ENCODE data around the gene SLC45A2.
"Not testable (repeated sequence)": the region's sequence is repeated elsewhere in the genome, so short reads cannot be mapped to it uniquely, and the experiment has no call there.

The SLC45A2 gene, protein sequence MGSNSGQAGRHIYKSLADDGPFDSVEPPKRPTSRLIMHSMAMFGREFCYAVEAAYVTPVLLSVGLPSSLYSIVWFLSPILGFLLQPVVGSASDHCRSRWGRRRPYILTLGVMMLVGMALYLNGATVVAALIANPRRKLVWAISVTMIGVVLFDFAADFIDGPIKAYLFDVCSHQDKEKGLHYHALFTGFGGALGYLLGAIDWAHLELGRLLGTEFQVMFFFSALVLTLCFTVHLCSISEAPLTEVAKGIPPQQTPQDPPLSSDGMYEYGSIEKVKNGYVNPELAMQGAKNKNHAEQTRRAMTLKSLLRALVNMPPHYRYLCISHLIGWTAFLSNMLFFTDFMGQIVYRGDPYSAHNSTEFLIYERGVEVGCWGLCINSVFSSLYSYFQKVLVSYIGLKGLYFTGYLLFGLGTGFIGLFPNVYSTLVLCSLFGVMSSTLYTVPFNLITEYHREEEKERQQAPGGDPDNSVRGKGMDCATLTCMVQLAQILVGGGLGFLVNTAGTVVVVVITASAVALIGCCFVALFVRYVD

DNA sequence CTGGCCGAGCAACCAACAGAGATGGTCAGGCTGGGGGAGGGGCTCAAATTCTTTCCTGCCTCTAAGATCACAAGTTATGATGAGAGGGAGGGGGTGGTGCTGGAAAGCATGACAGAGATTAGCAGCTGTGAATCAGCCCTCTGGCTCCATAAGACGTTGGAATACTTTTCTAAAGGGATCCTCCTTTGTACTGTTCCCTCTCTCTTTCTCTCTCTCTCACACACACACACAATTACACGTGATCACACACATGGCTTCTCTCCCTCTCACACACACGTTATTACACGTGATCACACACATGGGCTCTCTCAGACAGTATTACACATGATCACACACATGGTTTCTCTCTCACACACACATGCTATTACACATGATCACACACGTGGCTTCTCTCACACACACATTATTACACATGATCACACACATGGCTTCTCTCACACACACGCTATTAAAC, at the start of gene SLC45A2:
SLC45A2 (minus strand) TSS at position 23 of the 454 bp plus-strand sequence. CDS start 110 bp downstream, outside the sequence.
- DNase-seq, result no peak

- no peak for DNase-seq
Measured at GRCh38 chr5:34031966-34032365, 47.5 kb upstream of the SLC45A2 start.

DNA sequence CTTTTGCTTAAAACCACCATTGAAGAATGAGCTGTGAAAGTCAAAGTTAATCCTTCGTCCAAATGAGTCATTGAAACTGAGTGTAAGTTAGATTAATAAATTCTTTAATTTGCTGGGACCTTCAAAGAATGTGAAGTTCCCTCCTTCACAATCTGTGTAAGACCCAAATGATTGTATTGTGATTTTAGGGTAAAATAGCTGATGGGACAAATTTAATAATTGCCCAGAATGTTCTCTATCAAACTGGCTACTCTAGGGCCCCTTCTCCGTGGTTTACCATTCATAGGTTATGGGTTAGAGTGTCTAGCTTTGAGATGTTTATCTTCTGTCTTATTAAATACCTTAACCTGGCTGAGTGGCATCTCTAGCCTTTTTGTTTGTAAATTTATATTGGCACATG, 46.6 kb upstream of the SLC45A2 start:
- DNase-seq, result no peak

- DNase-seq, result not testable (repeated sequence)
Measured at GRCh38 chr5:34030585-34030984, 46.1 kb upstream of the SLC45A2 start.

GRCh38 chr5:34030048-34030447, 45.6 kb upstream of the SLC45A2 start:
- no peak for DNase-seq

DNA sequence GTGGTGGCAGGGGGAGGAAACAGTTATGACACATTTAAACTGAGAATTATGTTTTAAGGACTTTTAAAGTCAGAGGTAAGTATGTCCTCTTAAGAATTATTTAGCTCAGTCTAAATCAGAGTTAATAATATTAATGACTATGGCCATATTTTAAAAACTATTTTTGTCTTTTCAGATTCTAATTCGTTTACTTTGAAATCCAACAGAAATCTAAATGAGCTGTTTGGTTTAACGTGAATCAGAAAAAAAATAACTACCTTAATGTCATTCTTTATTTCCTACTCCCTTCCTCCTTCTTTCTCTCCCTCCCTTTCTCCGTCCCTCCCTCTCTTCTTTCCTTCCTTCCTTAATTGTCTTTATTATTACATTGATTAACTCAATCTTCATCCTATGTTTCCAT, 43.9 kb upstream of the SLC45A2 start:
- DNase-seq, result no peak

GRCh38 chr5:34026089-34026761, 41.7 kb upstream of the SLC45A2 start:
- DNase-seq, result no peak

GRCh38 chr5:34022121-34022705, 37.7 kb upstream of the SLC45A2 start:
- peak in 1 of 2 donors; percentile 11 for DNase-seq

DNA sequence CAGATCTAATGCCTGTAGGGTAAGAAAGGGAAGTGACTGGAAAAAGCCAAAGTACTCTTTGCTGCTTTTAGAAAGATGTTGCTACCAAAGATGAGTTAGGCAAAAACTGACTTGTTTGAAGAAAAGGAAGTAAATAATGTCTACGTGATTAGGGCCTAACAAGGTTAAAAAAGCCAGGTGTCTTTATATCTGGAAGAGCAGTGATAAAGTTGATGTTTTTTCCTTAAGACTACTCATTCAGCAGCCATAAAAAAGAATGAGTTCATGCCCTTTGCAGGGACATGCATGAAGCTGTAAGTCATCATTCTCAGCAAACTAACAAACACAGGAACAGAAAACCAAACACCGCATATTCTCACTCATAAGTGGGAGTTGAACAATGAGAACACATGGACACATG, 36.8 kb upstream of the SLC45A2 start:
- DNase-seq, result no peak

GRCh38 chr5:34020726-34021125, 36.2 kb upstream of the SLC45A2 start:
- DNase-seq, result no peak

DNA sequence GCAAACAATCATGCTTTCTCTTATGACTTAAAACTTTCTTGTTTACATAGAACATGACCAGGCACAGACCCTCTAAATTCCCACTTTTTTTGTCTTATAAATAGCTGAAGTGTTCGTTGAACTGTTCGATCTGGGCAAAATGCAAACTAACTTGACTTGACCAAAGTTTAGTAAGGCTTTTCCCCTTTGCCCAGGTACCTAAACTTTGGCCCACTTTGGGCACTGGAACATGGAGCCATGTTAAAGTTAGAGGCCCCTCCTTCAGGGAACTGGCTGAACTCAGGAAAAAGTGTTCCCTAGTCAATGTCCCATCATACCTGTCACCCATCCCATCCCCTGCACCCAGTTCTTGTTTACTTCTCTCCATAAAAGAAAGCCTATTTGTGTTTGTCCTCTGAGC, 32.8 kb upstream of the SLC45A2 start:
- DNase-seq, result no peak

DNA sequence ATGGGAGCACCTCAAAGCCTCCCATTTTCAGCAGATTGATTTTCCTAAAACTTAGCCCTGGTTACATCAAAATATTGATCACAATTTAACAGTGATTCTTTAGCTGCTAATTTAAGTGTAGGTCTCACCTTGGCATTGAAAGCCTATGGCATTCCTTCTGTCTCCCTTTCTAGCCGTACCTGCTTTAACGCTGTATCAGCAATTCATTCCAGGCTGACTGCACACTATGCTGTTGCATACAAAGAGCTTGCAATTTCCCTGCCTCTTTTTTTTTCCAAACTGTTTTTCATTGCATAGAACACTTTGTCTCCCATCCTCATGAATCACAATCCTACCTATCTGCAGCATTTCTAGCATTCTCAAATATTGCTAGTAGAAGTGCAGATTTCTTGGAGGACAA, 32.3 kb upstream of the SLC45A2 start:
- DNase-seq, result no peak

DNA sequence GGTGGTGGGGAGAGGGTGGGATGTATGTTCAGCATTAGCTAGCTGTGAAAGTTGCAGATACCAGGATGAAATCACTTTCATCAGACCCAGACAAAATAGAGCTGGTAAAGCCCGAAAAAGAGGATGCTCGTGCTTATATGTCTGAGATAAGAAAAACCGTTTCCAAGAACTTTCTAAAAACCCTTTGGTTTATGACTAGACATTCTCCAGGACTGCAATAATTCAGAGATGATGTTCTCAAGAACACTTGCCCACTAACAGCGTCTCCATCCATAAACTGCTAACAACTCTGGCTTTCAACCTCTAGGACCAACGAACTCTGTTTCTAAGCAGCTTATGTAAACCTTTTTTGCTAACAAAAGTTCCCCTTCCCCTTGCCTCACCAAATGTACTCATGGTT, 31.7 kb upstream of the SLC45A2 start:
- DNase-seq, result no peak

DNA sequence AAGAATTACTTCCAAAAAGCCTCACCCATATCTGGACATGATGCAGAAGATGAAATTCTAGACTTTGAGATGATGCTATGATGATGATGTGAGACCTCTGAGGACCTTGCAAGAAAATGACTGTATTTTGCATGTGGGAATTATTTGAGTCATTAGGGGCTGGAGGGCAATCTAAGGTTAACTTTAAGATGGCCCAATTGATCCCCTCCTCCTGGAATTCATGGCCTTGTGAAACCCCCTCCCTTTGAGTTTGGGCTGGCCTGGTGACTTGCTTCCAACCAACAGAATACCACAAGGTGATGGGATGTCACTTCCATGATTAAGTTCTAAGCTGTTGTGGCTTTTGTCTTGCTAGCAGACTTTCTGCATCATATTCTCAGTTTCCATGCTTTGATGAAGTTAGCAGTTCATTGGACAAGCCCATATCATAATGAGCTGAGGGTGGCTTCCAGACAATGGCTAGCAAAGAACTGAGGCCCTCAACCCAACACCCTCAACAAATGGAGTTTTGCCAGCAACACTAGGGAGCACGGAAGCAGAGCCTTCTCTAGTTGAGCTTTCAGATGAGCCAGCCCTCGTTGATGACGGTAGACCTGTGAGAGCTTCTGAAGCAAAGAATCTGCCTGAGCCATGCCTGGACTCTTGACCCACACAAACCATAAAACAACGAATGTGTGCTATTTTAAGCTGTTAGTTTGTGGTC, 30.8 kb upstream of the SLC45A2 start:
- DNase-seq, result no peak

DNA sequence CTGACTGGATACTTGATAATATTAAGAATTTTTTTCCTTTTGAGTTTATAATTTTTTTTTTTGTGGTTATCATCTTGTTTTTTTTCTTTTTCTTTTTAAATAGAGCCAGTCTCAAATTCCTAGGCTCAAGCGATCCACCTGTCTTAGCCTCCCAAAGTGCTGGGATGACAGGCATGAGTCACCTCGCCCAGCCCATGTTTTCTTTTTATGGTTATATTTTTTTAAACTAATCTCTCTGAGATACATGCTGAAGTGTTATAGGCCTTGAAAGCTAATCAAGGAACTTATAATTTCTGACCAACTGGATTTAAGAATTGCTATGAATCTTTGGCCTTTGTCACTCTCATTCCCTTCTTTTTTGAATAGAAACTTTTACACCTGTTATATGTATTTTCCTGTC, 30.1 kb upstream of the SLC45A2 start:
- DNase-seq, result no peak

DNA sequence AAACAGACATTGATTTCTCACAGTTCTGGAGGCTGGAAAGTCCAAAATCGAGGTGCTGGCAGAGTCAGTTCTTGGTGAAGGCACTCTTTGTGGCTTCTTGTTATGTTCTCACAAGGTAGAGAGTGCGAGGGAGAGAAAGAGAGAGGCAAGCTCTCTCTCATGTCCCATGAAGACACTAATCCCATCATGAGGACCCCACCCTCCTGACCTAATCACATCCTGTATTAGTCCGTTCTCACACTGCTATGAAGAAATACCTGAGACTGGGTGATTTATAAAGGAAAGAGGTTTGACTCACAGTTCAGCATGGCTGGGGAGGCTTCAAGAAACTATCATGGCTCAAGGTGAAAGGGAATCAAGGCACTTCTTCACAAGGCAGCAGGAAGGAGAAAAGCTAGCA, 29.1 kb upstream of the SLC45A2 start:
- no peak for DNase-seq

DNA sequence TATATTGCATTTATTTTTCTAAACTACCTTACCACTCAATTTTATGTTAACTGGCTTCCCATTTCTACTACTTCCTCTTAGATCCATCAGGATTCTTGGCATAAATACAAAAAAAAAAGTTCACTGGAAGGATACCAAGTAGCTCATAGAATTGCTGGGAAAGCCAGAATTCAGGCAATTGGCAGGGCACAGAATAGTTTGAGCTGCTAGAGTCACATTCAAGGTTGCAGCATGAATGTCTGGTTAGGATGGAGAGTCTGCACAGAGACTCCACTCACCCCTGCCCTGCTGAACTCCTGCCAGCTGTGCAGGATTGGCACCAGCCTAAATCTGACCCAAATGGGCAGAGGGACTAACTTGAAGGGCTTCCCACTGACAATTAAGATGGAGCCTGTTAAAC, 28.3 kb upstream of the SLC45A2 start:
- no peak for DNase-seq

GRCh38 chr5:34011536-34011935, 27.0 kb upstream of the SLC45A2 start:
- no peak for DNase-seq

DNA sequence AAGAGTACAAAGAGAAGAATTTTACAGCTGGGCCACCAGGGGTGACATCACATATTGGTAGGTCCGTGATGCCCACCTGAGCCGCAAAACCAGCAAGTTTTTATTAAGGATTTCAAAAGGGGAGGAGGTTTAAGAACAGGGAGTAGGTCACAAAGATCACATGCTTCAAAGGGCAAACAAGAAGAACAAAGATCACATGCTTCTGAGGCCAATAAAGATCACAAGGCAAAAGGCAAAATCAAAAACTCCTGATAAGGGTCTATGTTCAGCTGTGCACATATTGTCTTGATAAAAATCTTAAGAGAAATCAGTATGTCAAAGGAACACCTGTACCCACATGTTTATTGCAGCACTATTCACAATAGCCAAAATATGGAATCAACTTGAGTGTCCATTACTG, 25.7 kb upstream of the SLC45A2 start:
- DNase-seq, result not testable (repeated sequence)

GRCh38 chr5:34009610-34010009, 25.1 kb upstream of the SLC45A2 start:
- no peak for DNase-seq

DNA sequence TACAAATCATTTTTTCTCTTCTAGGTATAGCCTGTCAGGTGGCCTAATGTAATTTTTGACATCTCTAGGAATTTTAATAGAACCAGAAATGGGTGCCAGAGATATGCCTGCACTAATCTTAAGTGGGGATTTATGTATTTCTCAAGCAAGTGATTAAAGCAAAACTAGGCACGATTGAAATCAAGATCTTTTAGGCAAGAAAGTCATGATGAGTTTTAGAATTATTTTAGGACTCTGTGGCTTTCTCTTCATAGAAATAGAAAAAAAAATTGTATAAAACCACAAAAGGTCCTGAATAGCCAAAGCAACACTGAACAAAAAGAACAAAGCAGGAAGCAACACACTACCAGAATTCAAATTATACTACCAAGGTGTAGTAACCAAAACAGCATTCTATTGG, 24.3 kb upstream of the SLC45A2 start:
- no peak for DNase-seq

- DNase-seq, result peak; percentile 90
Measured at GRCh38 chr5:34007621-34008600, 23.4 kb upstream of the SLC45A2 start, which contains the start of gene AMACR. Gene AMACR, minus strand, starts transcription at chr5:34008050. Its CDS starts 31 bp downstream, at chr5:34008019.
